Ishikawa (cell line): Measurements from ENCODE around the gene MAST4.

Experiments used
- CEBPB ChIP-seq: IDR thresholded peaks from 2 replicates; pipeline ENCODE4 v1.6.1; 2012
- EP300 ChIP-seq: IDR thresholded peaks from 2 replicates; pipeline ENCODE4 v1.6.1; 2012; ENCODE audit warnings: borderline replicate concordance
- FOXM1 ChIP-seq: IDR thresholded peaks from 2 replicates; pipeline ENCODE4 v1.6.1; 2012; ENCODE audit warnings: low read depth, borderline replicate concordance
- TEAD4 ChIP-seq: IDR thresholded peaks from 2 replicates; pipeline ENCODE4 v1.6.1; 2012
- TF ChIP-seq, protein P1 (sequence below): IDR thresholded peaks from 2 replicates; pipeline ENCODE4 v1.6.1; 2012

DNA sequence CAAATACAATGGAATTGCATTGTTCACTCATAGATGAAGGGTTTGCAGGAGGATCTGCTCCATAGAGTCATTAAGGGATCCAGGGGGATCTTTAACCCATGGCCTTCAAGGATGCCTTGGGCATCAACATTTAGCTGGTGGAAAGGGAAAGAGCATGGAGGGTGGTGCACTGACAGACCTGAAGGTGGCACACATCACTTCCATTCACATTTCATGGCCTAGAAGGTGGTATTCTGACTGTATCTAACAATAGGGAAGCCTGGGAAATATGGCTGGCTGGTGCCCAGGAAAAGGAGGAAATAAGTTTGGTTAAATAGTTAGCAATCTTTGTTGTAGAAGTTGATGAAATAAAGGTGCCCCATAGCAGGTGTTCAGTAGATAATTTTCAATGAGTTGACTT is 370.2 kb downstream of the MAST4 start:
- TF ChIP-seq TEAD4, result no peak
- TF ChIP-seq FOXM1, result no peak
- TF ChIP-seq EP300, result no peak
- TF ChIP-seq, protein P1, sequence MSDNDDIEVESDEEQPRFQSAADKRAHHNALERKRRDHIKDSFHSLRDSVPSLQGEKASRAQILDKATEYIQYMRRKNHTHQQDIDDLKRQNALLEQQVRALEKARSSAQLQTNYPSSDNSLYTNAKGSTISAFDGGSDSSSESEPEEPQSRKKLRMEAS, result no peak
- no peak for TF ChIP-seq CEBPB
